22Rv1 (cell line): ENCODE data around the gene KIR2DL3.

Experiments used
- CTCF ChIP-seq: fragments of 450-650 bp; IDR thresholded peaks from 2 replicates; pipeline ENCODE4 v1.5.1; 2017; ENCODE audit warnings: mild to moderate bottlenecking
- ZFX ChIP-seq: fragments of 450-650 bp; IDR thresholded peaks from 2 replicates; pipeline ENCODE4 v1.6.1; 2017; ENCODE audit warnings: antibody characterized with exemption, borderline replicate concordance

DNA sequence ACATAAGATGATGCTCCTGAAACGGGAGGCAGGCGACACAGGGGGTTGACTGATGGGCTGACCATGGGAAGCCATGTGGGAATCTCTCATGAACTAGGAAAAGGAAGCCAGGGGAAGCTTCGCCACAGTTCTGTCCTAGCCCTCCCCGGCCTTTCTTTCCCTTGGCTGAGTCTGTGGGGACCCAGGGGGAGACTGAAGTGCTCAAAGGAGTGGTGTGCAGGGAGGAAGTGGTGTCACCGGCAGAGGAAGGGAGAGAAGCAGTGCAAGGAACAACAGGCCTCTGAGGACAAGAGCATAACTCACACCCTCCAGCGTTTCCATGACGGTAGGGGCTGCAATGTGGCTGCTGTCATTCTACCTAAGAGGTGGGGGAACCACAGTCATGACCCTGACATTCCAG, 13.0 kb upstream of the KIR2DL3 start:
- no peak for TF ChIP-seq CTCF
- TF ChIP-seq ZFX, result no peak
